ENCODE results near the gene MRGPRE.

- no peak for TF ChIP-seq GABPA (IDR thresholded peaks at IDR 0.05 in 1 of 2, conservative IDR thresholded peaks at IDR 0.05 in 1 of 2)
- TF ChIP-seq CTCF (IDR thresholded peaks at IDR 0.05; ENCODE audit: low read depth, low read length, missing input control), result no peak
Measured at GRCh38 chr11:3186166-3186953, 45.9 kb downstream of the MRGPRE start.
